Astrocyte (in vitro differentiated cells and primary cell): ENCODE measurements around the gene EXOC6B. TPM values are rescaled to one million over a fixed set of nuclear protein-coding genes. Genes with fewer than 3 reads are reported as not detected.

Experiments
- DNase-seq: peaks from one replicate; pipeline ENCODE4 v3.0.0-alpha.2; 2010; ENCODE audit warnings: low read depth
- FAIRE-seq: peaks from 2 replicates; lab custom pipeline; 2011; peaks lifted over from hg19 to GRCh38; lab: Jason Lieb, UNC
- H2AFZ ChIP-seq: 2 replicates; pipeline ENCODE4 v1.6.0; 2012; ENCODE audit warnings: low read depth, low read length, inconsistent platforms
- H3K27ac ChIP-seq: 2 replicates; pipeline ENCODE4 v1.5.1; 2011; ENCODE audit warnings: low read depth, low read length, inconsistent platforms
- H3K27me3 ChIP-seq: 2 replicates; pipeline ENCODE4 v1.6.0; 2011; ENCODE audit warnings: low read length, inconsistent platforms; ENCODE audit not compliant: insufficient read depth
- H3K36me3 ChIP-seq: 2 replicates; pipeline ENCODE4 v1.5.1; 2011; ENCODE audit warnings: low read length, inconsistent platforms; ENCODE audit not compliant: insufficient read depth
- H3K4me1 ChIP-seq: 2 replicates; pipeline ENCODE4 v1.5.1; 2011; ENCODE audit warnings: low read length, inconsistent platforms; ENCODE audit not compliant: insufficient read depth
- H3K4me2 ChIP-seq: 2 replicates; pipeline ENCODE4 v1.6.0; 2012; ENCODE audit warnings: low read length, inconsistent platforms
- H3K4me3 ChIP-seq: 2 replicates; pipeline ENCODE4 v1.5.1; 2011; ENCODE audit warnings: low read depth, mild to moderate bottlenecking, low read length, inconsistent platforms; ENCODE audit not compliant: insufficient read depth
- H3K79me2 ChIP-seq: 2 replicates; pipeline ENCODE4 v1.6.0; 2012; ENCODE audit warnings: mild to moderate bottlenecking, low read length, inconsistent platforms; ENCODE audit not compliant: insufficient read depth
- H3K9ac ChIP-seq: 2 replicates; pipeline ENCODE4 v1.6.0; 2012; ENCODE audit warnings: mild to moderate bottlenecking, low read length, inconsistent platforms
- H3K9me3 ChIP-seq: 2 replicates; pipeline ENCODE4 v1.5.1; 2012; ENCODE audit warnings: low read depth, mild to moderate bottlenecking, low read length, inconsistent platforms; ENCODE audit not compliant: insufficient read depth
- H4K20me1 ChIP-seq: 2 replicates; pipeline ENCODE4 v1.6.0; 2012; ENCODE audit warnings: low read length, inconsistent platforms; ENCODE audit not compliant: insufficient read depth
- H3K27ac Mint-ChIP-seq: one replicate; pipeline ENCODE4 v1.8.0; 2021; ENCODE audit warnings: mild to moderate bottlenecking, mixed read lengths; ENCODE audit not compliant: unreplicated experiment
- H3K27me3 Mint-ChIP-seq: one replicate; pipeline ENCODE4 v1.8.0; 2021; ENCODE audit warnings: low read depth, mixed read lengths; ENCODE audit not compliant: unreplicated experiment
- H3K36me3 Mint-ChIP-seq: one replicate; pipeline ENCODE4 v1.8.0; 2021; ENCODE audit warnings: low read depth, mixed read lengths; ENCODE audit not compliant: unreplicated experiment
- H3K4me1 Mint-ChIP-seq: one replicate; pipeline ENCODE4 v1.8.0; 2021; ENCODE audit warnings: low read depth, mixed read lengths; ENCODE audit not compliant: unreplicated experiment
- H3K4me3 Mint-ChIP-seq: one replicate; pipeline ENCODE4 v1.8.0; 2021; ENCODE audit warnings: mild to moderate bottlenecking, moderate library complexity, mixed read lengths; ENCODE audit not compliant: unreplicated experiment
- H3K9me3 Mint-ChIP-seq: one replicate; pipeline ENCODE4 v1.8.0; 2021; ENCODE audit warnings: mild to moderate bottlenecking, mixed read lengths; ENCODE audit not compliant: unreplicated experiment
- CTCF ChIP-seq: IDR thresholded peaks from 2 replicates; pipeline ENCODE4 v1.5.1; 2011; ENCODE audit warnings: low read depth, mild to moderate bottlenecking, inconsistent platforms, low read length, moderate library complexity; ENCODE audit not compliant: insufficient read depth
- EZH2 ChIP-seq: IDR thresholded peaks from 2 replicates; pipeline ENCODE4 v1.6.1; 2012; ENCODE audit warnings: mild to moderate bottlenecking, low read length, inconsistent platforms; ENCODE audit not compliant: insufficient read depth
- total RNA-seq: library from RNA; stranded (reverse); gene quantifications from 2 replicates; pipeline ENCODE4 v1.2.1, GENCODE V29; 2021

EXOC6B gene
- total RNA-seq, 1 donor from 2014 or later: 31.8 TPM

DNA sequence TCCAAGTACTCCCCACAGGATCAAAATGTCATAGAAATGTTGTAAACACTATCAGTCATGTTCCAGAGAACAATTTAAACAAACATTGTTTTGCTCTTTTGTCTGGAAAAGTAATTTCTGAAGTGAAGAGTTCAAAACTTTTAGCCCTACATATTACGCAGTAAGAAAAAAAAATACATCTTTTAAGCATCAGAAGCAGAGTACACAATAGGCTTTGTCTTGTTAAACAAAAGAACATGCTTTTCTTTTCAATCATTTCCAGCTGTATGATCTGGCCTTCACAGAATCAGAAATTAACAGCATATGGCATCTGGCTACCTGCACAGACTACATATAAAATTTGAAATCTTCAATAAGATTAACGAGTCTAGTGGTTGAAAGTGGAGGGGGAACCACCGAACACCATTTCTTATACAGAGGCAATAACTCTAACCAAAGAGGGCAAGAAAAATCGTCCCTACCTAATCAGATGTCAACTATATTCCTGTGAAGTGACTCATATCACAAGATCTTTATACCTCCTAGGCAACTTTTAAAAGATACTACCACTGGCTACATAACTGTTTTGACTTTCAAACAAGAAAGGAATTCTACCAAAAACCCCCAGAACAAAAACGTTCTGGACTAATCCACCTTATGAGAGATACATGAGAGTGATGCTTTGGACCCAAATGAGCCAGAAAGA is 149.3 kb downstream of the EXOC6B start:
- Histone ChIP-seq H3K4me3 (no peak overlapping the region), H3K27ac (no peak overlapping the region), H3K79me2 (no peaks in the 10 kb centered on the region), H3K9ac (no peak overlapping the region), H4K20me1 (no peaks in the 10 kb centered on the region), H3K9me3 (no peaks in the 10 kb centered on the region), H3K27me3 (no peaks in the 10 kb centered on the region), H3K4me1 (no peaks in the 10 kb centered on the region), H3K36me3 (no peaks in the 10 kb centered on the region), H2AFZ (no peak overlapping the region), H3K4me2 (no peak overlapping the region)
- Mint-ChIP-seq H3K4me1 (peaks cover 22% of the 10 kb centered on the region), H3K27me3 (no peaks in the 10 kb centered on the region), H3K9me3 (no peaks in the 10 kb centered on the region), H3K36me3 (peaks cover 2% of the 10 kb centered on the region), H3K4me3 (no peak overlapping the region), H3K27ac (no peak overlapping the region)
- peak; percentile 29 for FAIRE-seq
- TF ChIP-seq EZH2 (no peak), CTCF (no peak)
- DNase-seq: peak; percentile 44

- H2AFZ ChIP-seq: no peak overlapping the region
- no peak overlapping the region for H3K27ac ChIP-seq
- no peaks in the 10 kb centered on the region for H3K27me3 Mint-ChIP-seq
- no peak for DNase-seq
- no peaks in the 10 kb centered on the region for H3K27me3 ChIP-seq
- no peak overlapping the region for H3K9ac ChIP-seq
- no peak overlapping the region for H3K4me3 Mint-ChIP-seq
- peaks cover 22% of the 10 kb centered on the region for H3K4me1 Mint-ChIP-seq
- no peak overlapping the region for H3K4me3 ChIP-seq
- peaks cover 2% of the 10 kb centered on the region for H3K36me3 Mint-ChIP-seq
- H4K20me1 ChIP-seq: no peaks in the 10 kb centered on the region
- H3K4me1 ChIP-seq: no peaks in the 10 kb centered on the region
- no peaks in the 10 kb centered on the region for H3K36me3 ChIP-seq
- no peak overlapping the region for H3K4me2 ChIP-seq
- no peak for FAIRE-seq
- no peaks in the 10 kb centered on the region for H3K79me2 ChIP-seq
- H3K27ac Mint-ChIP-seq: no peak overlapping the region
- no peak for TF ChIP-seq CTCF
- TF ChIP-seq EZH2: no peak
- no peaks in the 10 kb centered on the region for H3K9me3 Mint-ChIP-seq
- no peaks in the 10 kb centered on the region for H3K9me3 ChIP-seq
Measured at GRCh38 chr2:72674982-72675915, 150.6 kb downstream of the EXOC6B start.
